Lung microvascular endothelial cell (primary cell): Measurements from ENCODE around the gene RPS14. TPM values are rescaled to one million over a fixed set of nuclear protein-coding genes. Genes with fewer than 3 reads are reported as not detected.
"Not testable (repeated sequence)": the region's sequence is repeated elsewhere in the genome, so short reads cannot be mapped to it uniquely, and the experiment has no call there.

Experiments used
- DNase-seq, 2 donors: peaks; one replicate each; pipeline versions ENCODE4 v3.0.0 to v3.0.0-alpha.2; 2010; ENCODE audit warnings: low read depth in 2 of 2
- total RNA-seq: library from RNA; depleted of rRNA; stranded (reverse); fragments of >200 nt; gene quantifications from 2 replicates; pipeline ENCODE4 v1.2.1, GENCODE V29; 2014

RPS14 gene
- total RNA-seq, 1 donor from 2014 or later, result 2,980 TPM

DNA sequence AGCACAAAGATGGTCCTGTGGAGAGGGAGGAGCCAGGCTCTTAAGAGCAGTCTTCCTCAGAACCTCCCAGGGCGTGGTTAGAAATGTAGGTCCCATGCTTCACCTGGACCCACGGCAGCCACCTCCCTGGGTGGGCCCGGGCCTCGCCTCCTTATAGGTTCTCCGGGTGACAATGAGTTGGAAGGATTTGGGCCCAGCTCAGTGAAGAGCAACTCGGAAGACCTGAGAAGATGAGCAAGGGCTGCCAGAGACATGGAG is 32.1 kb upstream of the RPS14 start:
- no peak for DNase-seq

DNA sequence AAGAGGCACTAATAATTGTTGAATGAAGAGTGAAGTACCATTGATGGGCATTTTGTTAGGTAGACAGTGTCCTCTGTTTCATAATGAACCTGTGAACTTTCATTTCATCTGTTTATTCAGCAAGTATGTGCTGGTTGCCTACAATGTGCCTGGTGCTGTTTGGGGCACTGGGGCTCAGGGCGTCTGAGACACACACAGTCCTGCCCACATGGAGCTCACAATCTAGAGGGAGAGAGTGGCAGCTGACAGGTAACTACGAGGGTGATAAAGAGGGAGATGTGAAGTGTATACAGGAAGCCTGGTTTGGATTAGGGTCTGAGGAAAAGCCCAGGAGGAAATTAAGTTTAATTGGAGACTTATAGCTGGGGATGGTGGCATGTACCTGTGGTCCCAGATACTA is 29.9 kb upstream of the RPS14 start:
- no peak for DNase-seq

DNA sequence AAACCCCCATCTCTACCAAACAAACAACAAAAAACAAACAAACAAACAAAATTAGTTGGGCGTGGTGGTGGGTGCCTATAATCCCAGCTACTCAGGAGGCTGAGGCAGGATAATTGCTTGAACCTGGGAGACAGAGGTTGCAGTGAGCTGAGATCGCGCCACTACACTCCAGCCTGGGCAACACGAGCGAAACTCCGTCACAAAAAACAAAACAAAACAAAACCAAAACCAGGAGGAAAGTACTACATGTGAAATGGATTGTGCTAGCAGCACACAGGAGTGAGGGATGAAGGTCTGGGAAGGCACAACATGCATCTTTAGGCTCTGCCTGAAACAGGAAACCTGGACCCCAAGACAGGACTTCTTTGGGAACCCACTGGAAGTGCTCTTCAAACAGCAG is 27.0 kb upstream of the RPS14 start:
- not testable (repeated sequence) for DNase-seq

DNA sequence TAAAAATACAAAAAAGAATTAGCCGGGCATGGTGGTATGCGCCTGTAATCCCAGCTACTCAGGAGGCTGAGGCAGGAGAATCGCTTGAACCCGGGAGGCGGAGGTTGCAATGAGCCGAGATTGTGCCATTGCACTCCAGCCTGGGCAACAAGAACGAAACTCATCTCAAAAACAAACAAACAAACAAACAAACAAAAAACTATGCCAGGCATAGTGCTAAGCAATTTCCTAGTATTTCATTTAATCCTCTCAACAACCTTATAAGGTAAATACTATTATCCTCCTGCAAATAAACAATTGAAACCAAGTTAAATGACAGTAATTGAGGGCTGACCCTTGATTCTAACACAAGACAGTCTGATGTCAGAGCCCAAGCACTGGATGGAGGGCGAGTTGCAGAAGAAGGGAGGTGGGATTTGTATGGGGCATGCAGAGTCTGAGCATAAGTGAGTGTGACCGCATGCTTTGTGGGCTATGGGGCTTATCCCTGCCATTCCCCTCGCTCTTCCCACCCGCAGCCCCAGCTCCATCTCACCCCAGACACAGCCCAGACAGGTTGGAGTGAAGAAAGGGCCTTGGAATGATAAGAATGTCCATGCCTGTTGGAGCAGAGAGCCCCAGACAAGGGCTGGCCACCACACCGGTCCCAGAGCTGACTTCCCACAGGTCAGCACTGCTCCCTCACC is 24.3 kb upstream of the RPS14 start:
- DNase-seq, result no peak

DNA sequence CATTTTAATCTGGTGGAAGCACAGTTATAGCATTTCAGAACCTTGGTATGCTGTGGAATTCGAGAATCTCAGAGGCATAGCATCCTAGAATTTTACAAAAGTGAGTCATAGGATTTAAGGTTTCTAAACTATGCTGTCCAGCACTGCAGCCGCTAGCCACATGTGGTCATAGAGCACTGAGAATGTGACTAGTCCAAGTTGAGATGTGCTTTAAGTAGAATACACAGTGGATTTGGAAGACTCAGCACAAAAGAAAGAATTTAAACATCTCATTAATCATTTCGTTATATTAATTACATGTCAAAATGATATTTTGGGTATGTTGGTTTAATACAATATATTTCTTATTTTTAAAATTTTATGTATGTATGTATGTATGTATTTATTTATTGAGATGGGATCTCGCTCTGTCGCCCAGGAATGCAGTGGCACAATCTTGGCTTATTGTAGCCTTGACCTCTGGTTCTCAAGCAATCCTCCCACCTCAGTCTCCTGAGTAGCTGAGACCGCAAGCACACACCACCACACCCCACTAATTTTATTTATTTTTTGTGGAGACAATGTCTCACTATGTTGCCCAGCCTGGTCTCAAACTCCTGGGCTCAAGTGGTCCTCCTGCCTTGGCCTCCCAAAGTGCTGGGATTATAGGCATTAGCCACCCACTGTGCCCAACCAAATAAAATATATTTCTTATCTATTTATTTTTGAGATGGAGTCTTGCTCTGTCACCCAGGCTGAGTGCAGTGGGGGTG is 20.4 kb upstream of the RPS14 start:
- DNase-seq, result peak in 1 of 2 donors; percentile 88

DNA sequence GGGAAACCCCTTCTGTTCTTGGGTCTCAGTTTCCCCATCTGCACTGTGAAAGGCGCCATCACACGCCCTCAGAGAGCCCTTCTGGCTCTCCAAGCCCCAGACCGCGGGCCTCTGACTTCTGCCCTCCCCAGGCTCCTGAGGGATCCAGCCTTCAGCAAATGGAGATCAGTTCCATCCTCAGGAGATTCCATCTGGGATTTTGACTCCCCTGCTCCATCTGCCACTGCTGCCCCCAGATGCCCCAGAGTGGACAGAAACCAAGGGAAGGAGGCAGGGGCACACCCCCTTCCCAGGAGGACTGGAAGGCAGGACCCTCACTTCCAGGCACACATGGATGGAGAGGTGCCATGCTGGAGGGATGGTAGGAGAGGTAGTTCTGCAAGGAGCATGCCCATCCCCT is 18.7 kb upstream of the RPS14 start:
- DNase-seq, result no peak

DNA sequence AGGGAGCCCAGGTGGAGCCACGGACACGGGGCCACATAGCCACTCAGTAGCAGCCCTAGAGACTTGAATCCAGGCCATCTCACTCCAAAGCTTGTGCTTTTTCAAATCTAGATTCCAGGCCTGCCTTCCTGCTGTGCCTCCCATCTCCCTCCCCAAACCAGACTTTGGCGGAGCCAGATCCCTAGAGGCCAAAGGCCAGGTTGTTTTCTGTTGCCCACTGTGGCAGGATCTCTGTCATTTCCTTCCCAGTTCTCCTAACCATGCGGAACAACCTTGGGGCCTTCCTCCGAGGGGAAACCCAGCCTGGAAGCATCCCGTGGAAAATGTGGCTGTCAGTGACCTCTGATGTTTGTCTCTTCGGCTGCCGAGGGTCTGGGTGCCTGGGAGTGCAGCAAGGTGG is 16.4 kb upstream of the RPS14 start:
- DNase-seq, result peak; percentile 50 to 69

DNA sequence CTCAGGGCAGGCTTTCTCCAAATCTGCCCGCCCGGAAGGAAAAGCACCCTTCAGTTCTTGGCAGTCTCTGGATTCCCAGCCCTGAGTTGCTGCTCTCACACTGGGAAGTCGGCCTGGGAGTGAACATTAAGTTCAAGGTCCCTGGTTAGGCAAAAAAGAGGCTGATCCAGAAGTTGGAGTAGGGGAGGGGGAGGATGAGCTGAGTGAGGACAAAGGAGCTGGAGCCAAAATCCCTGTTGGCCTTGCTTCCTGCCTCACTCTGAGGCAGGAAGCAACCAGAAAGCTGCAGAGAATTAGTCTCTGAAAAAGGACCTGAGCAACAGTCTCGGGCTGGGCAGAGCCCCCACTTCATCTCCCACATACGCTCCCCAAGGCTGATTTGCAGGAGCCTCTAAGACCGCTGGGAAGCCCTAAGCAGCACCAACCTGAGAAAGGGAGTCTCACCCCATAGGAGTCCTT is 15.0 kb upstream of the RPS14 start:
- DNase-seq, result peak; percentile 50 to 58

DNA sequence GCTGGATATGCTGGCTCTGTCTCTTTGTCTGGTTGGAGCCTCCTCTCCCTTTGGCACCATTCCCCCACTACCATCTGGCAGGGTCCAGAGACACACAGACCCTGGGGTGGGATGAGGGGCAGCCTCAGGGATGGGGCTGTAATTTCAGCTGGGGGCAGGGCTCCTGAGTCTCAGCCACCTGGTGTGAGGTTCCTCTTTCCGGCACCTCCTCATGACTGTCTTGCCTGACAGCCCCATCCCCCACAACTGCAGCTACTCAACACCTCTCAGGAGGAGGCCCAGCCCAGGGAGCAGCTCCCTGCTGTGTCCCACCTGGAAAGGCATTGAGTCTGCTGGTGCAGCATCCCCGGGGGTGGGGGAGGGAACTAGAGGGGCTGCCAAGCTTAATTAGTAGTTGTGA is 11.7 kb upstream of the RPS14 start:
- DNase-seq, result no peak

DNA sequence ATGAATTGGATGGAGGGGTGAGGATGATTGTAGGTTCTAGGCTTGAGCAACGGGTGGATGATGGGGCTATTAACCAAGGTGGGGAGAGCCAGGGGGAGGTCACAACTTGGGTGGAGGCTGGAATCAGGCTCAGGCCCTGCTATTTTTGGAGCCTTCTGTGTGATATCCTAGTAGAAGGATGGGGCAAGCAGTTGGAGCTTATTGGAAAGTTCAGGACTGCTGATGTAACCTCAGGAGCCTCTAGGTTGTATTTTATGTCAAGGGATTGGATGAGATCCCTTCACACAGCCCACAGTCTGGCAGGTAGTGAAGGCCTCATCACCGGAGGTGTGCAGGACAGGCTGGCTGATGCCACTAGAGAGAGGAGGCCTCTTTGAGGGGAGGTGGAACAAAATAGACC is 11.2 kb upstream of the RPS14 start:
- no peak for DNase-seq

DNA sequence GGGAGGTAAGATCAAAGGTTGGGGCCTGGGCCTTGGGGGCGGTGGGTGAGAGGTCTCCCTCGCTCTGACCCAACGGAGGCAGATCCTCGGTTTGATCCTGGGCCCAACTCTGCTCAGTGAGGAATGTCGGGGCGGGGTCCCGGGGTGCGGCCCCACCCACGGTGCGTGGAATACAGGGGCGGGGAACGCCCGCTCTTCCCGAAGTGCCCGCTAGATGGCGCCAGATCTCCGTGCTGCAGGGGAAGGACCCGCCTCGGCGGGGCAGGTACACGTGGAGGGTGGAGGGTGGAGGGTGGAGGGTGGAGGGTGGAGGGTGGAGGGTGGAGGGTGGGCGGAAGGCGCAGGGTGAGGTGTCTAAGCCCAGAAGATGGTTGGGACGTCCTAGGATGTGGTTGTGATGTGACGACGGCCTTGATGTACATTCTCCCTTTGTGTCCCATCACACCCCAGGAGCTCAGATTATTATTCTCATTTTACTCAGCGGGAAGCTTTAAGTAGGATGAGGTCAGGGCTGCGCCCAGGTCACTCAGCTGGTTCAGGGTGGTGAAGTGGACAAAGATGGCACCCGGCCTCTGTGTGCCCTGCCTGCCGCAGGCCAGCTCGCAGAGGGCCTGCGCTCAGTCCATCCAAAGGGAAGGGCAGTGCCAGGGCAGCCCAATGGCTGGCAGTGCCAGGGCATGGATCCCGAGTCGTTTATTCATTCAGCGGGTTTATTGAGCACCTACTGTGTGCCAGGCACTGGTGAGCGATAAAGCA is 9.4 kb upstream of the RPS14 start:
- peak; percentile 38 to 61 for DNase-seq

DNA sequence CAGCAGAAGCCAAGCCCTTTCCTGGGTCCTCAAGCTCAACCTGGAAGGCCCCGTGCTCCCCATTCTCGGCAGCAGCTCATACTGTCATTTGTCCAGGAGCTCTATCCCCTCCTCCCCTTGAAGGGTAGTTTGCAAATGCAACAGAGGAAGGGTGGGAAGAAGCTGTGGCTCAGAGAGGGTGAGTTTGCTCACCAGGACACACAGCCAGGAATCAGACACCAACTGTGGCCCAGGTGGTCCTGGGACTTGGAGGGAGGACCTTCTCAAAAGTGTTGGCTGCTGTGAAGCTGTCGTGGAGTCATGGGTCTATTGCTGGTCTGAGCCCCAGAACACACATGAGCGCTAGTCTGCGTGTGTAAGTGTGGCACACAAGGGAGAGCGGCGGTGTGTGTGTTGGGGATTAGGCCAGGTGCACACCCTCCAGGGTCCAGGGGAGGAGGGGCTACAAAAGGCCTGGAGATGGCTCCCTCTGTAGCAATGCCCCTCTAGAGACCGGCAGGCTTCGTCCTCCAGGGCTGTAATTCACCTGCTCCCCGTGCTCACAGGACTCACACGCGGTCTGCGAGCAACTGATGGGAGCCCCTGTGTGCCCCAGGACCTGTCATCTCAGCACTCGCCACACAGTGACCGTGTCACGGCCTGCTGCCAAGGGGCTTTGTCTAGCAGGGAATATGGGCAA is 8.2 kb upstream of the RPS14 start:
- no peak for DNase-seq

DNA sequence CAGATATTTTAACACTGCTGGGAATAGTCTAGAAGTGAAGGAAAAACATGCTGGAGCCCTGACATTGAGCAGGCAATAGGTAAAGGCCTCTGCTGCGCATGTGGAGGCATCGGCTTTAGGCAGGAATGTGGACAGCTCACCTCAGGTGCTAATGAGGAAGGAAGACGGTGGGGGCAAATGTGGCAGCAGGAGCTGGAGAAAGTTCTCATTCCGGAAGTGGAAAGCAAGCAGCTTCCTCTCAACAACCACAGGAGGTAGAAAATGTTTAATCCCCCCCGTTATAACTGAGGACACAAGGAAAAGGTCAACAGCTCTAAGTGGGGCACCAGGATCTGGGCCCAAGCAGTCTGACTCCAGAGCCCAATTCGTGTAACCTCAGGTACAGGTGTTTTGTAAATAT is 7.6 kb upstream of the RPS14 start:
- peak in 1 of 2 donors; percentile 24 for DNase-seq

DNA sequence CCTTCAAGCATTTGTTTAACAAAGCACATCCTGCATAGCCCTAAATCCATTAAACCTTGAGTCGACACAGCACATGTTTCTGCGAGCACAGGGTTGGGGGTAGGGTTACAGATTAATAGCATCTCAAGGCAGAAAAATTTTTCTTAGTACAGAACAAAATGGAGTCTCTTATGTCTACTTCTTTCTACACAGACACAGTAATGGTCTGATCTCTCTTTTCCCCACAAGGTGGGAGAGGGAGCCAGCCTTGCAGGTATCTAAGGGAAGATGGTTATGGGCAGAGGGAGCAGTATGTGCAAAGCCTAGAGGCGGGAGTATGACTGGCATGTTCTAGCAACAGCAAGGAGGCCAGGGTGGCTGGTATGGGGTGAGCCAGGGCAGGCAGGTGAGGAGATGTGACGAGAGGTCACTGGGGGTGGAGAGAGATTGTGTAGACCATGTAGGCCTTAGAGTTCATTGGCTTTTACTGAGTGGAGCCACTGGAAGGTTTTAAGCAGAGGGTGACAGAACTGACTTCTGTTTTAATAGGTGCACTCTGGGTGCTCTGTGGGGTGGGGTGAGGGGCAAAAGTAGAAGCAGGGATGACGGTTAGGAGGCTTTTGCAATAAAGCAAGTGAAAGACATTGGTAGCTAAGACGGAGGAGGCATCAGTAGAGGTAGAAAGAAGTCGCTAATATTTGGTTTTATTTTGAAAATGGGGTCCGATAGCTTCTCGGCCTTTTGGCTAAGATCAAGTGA is 5.1 kb upstream of the RPS14 start:
- DNase-seq, result no peak

DNA sequence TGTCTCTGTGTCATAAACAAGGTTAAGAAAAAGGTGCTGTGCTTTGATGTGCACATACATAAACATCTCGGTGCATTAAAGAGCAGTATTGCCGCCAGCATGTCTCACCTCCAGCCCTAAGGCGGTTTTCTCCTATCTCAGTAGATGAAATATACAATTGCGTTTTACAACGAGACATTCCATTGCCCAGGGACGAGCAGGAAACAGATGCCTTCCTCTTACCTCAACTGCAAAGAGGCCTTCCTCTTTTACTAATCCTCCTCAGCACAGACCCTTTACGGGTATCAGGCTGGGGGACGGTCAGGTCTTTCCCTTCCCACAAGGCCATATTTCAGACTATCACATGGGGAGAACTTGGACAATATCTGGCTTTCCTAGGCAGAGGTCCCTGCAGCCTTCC is 4.5 kb upstream of the RPS14 start:
- peak in 1 of 2 donors; percentile 40 for DNase-seq

DNA sequence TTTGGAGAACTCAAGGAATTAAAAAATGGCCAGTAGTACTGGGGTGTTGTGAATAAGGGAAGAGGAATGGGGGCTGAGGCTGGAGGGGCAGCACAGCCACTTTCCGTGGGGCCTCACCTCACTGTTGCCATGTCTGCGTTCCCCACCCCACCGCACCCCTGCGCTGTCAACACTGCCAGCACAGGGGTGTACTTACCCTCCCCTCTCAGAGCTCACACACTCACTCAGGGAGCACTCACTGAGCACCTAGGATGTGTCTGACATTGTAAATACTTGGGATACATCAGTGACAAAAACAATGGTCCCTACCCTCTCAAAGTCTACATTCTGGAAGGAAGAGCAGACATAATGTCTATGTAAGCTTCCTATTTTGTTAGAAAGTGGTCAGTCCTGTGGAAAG is 3.4 kb upstream of the RPS14 start:
- DNase-seq, result no peak

DNA sequence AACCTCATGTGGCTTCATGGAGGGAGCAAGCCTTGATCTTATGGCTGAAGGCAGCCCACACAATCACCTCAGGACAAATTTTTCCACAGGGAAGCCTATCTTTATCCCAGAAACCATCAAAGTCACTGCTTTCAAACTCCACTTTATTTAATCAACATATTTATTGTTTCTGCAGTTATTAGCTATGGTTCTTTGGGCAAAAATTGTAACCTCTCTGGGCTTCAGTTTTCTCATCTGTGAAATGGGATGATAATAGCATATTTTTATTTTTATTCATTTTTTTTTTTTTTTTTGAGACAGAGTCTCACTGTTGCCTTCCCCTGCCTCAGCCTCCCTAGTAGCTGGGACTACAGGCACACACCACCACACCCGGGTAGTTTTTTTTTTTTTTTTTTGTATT is 2.1 kb upstream of the RPS14 start:
- DNase-seq, result no peak

DNA sequence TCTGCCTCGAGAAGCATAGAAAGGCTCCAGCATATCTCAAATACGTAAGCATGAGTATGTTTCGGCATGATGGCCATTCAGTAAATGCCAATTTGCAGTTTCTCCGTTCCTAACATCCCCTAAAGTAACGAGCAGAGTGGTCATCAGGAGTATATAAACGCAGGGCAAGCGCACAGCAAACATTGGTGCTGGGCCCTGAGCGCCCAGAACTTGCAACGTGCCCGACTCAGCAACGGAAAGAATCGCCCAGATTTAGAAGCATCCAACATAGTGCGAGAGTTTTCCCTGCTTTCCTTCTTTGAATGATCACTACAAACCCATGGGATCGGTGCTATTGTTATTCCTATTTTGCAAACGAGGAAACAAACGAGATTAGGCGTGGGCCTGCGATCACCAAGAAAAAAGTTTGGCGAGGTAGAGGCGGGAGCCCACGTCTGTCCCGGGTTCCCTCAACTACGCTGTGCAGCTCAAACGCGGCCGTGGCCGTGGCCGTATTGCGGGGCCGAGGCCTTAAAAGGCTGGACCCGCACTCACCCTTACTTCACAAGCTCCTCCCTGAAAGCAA is 505 bp downstream of the RPS14 start:
- peak; percentile 53 to 55 for DNase-seq

DNA sequence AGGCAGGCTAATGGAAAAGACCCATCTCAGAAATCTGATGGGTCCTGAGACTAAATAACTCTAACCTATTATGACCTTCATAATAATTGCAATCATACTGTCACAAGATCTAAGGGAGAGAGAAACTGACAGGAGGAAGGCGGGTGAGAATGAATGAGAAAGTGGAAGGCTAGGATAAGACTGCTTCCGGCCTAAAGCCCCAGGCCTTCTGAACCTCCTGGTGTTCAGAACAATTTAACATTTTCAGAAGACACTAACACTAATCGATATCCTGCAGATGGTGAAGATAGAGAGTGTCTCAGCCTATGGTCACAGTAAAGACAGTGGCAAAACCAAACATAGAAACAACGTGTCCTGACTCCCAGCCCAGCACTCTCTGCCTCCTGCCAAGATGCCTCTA is 1.2 kb downstream of the RPS14 start:
- DNase-seq, result peak in 1 of 2 donors; percentile 18

DNA sequence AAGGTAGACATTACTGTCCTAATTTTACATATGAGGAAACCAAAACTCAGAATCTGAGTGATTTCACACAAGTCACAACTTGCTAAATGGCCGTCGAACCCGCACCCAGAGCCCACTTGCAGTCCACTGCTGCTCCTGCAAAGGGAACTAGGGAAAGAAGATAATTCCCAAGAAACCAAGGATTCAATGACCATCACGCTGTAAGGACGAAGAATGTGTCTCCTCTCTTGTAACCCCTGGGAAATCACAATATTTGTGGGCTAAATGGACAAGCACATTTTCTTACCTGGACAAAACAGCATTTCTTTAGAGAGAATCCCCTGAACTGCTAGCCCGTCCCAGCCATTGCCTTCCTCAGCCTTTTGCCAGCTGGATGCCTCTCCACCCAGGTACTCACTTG is 2.4 kb downstream of the RPS14 start:
- DNase-seq, result no peak

DNA sequence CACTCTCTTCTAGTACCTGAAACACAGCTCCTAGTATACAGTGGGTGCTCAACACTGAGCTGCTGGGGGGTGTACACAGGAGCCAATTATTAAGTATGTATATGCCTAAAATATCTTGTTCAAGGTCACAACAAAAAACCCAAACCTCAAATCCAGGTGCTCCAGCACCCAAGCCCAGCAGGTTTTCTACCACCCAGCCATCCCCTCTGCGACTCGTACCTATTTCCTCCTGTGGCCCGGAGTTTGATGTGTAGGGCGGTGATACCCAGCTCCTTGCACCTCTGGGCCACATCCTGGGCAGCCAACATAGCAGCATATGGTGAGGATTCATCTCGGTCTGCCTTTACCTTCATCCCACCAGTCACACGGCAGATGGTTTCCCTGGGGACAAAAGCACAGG is 3.0 kb downstream of the RPS14 start:
- DNase-seq, result no peak
